ENCODE results near the gene AK3. TPM values are rescaled to one million over a fixed set of nuclear protein-coding genes. Genes with fewer than 3 reads are reported as not detected.

Gene AK3
- total and polyA plus RNA-seq, 9 of the 15 experiments (the other 6 are each of a cell fraction or from before 2014, with no cell fraction given) = 12.2 to 78.6 (median 41.8) TPM

GRCh38 chr9:4768681-4769080 lies 27.7 kb upstream of the AK3 start:
- H3K4me3 ChIP-seq = no peak overlapping the region
- no peaks in the 10 kb centered on the region for H4K20me1 ChIP-seq (replicated peaks; ENCODE audit: control insufficient read depth, insufficient read depth, low read length)
- peak overlapping the region in 1 of 2 experiments; percentile 36; a peak in 1 of 4 replicates for H3K9ac ChIP-seq (ENCODE audit: insufficient read depth in 1 of 2, low read depth in 2 of 2, low read length in 2 of 2)
- H3K27me3 ChIP-seq (ENCODE audit: control insufficient read depth in 2 of 2, insufficient read depth in 2 of 2, low read length in 2 of 2) = no peaks in the 10 kb centered on the region
- H3K4me1 ChIP-seq (replicated peaks in 1 of 2; ENCODE audit: control insufficient read depth in 2 of 2, insufficient read depth in 2 of 2, low read length in 2 of 2) = peaks cover 10 to 13% of the 10 kb centered on the region in 2 experiments; a peak in 4 of 5 replicates
- no peak overlapping the region for H3K4me2 ChIP-seq (ENCODE audit: insufficient read depth, low read length)
- H3K9me3 ChIP-seq (replicated peaks; ENCODE audit: control insufficient read depth, insufficient read depth, low read depth, low read length) = no peaks in the 10 kb centered on the region
- no peak overlapping the region for H3K27ac ChIP-seq (ENCODE audit: extremely low read depth, low read depth, low read length)
- intact Hi-C loops (cut with micrococcal nuclease) = no loop called here
- H2AFZ ChIP-seq (ENCODE audit: low read depth, low read length) = peak overlapping the region; percentile 83
- no TSS peak for BruUV-seq (replicated peaks)
- H3K36me3 ChIP-seq (ENCODE audit: control insufficient read depth, insufficient read depth, low read length) = no peaks in the 10 kb centered on the region
- in situ Hi-C loops (cut with MboI) = no loop called here
- DNase-seq (ENCODE audit: extremely low read depth in 1 of 4, low spot score in 3 of 4) (peak in 2 of 4 experiments; percentile 14 to 29), FAIRE-seq (peak; percentile 69), ATAC-seq (peak; percentile 23; the same call in 2 of the 3 replicates)
- no peaks in the 10 kb centered on the region for H3K9me1 ChIP-seq (ENCODE audit: control insufficient read depth, insufficient read depth, low read length)
- ChIA-PET POLR2A (no interaction called here), CTCF (ENCODE audit: low intra/inter-chr PET ratio) (no interaction called here)
- TF ChIP-seq ZMIZ1 (IDR thresholded peaks at IDR 0.05; ENCODE audit: low read depth in 2 of 2, low read length in 2 of 2) (no peak), HMBOX1 (IDR thresholded peaks at IDR 0.05) (no peak), POU5F1 (IDR thresholded peaks at IDR 0.05; ENCODE audit: borderline replicate concordance, low read depth, low read length, partially characterized antibody) (no peak), FUS (optimal IDR thresholded peaks at IDR 0.05; ENCODE audit: low read depth, low read length) (no peak), HMGXB4 (CRISPR knock-in tag; IDR thresholded peaks at IDR 0.05) (no peak), E2F3 (CRISPR knock-in tag; IDR thresholded peaks at IDR 0.05) (no peak), ZC3H8 (IDR thresholded peaks at IDR 0.05) (no peak)
- no peaks in the 10 kb centered on the region for H3K79me2 ChIP-seq (ENCODE audit: control insufficient read depth, insufficient read depth, low read length)

Measured in K562 (cell line).